ENCODE measurements around the gene MKNK2. TPM values are rescaled to one million over a fixed set of nuclear protein-coding genes. Genes with fewer than 3 reads are reported as not detected.

The MKNK2 gene
- total RNA-seq, 1 donor from 2014 or later = 314 TPM

- ATAC-seq (no peak), DNase-seq (no peak)
- Histone ChIP-seq H3K4me3 (peak overlapping the region; percentile 64), H3K27ac (peak overlapping the region; percentile 99), H3K27me3 (no peaks in the 10 kb centered on the region), H3K9me3 (no peaks in the 10 kb centered on the region), H3K4me1 (peaks cover 47% of the 10 kb centered on the region), H3K36me3 (no peaks in the 10 kb centered on the region)
- intact Hi-C loops (cut with DNase I) = no loop called here
- TF ChIP-seq, protein P1, sequence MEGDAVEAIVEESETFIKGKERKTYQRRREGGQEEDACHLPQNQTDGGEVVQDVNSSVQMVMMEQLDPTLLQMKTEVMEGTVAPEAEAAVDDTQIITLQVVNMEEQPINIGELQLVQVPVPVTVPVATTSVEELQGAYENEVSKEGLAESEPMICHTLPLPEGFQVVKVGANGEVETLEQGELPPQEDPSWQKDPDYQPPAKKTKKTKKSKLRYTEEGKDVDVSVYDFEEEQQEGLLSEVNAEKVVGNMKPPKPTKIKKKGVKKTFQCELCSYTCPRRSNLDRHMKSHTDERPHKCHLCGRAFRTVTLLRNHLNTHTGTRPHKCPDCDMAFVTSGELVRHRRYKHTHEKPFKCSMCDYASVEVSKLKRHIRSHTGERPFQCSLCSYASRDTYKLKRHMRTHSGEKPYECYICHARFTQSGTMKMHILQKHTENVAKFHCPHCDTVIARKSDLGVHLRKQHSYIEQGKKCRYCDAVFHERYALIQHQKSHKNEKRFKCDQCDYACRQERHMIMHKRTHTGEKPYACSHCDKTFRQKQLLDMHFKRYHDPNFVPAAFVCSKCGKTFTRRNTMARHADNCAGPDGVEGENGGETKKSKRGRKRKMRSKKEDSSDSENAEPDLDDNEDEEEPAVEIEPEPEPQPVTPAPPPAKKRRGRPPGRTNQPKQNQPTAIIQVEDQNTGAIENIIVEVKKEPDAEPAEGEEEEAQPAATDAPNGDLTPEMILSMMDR (IDR thresholded peaks at IDR 0.05) = no peak
Measured at GRCh38 chr19:2062389-2062729, 11.3 kb upstream of the MKNK2 start.

- Histone ChIP-seq H3K4me3 (peak overlapping the region; percentile 64), H3K4me1 (peaks cover 53% of the 10 kb centered on the region), H3K36me3 (no peaks in the 10 kb centered on the region), H3K27ac (peak overlapping the region; percentile 99), H3K9me3 (no peaks in the 10 kb centered on the region), H3K27me3 (no peaks in the 10 kb centered on the region)
- TF ChIP-seq, protein P1 (IDR thresholded peaks at IDR 0.05) = no peak
- DNase-seq = peak; percentile 99
- intact Hi-C loops (cut with DNase I) = no loop called here
- peak; percentile 88 for ATAC-seq
Measured at GRCh38 chr19:2061495-2062388, 10.7 kb upstream of the MKNK2 start.

DNA sequence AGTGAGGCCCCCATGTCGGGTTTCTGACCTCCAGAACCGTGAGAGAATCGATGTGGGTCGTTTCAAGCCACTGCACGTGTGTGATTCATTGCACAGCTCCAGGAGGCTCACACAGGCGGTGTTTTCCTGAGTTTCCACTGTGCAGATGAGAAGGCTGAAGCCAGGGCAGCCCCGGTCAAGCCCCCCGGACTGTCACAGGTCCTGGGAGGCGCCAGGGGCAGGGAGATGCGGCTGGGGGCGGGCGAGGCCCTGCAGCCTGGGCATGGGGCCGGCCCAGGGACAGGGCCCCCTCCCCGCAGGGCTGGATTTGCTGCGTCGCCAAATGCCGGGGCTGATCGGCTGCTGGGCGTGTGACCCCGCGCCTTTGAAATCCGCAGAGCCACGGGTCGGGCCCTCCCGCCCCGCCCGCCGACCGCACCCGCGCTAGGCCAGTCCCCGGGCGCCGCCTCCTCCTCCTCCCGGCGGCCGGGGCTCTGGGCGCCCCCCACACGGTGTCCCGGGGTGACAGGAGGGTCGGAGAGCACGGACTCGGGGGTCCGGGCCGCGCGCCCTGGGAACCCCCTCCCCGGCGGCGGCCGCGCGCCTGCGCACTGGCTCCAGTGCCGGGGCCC, 9.9 kb upstream of the MKNK2 start:
- Histone ChIP-seq H3K4me1 (peaks cover 58% of the 10 kb centered on the region), H3K27me3 (no peaks in the 10 kb centered on the region), H3K9me3 (no peaks in the 10 kb centered on the region), H3K36me3 (no peaks in the 10 kb centered on the region), H3K27ac (peak overlapping the region; percentile 99), H3K4me3 (peak overlapping the region; percentile 64)
- ATAC-seq (peak; percentile 53), DNase-seq (peak; percentile 89)
- intact Hi-C loops (cut with DNase I) = no loop called here
- TF ChIP-seq, protein P1 (IDR thresholded peaks at IDR 0.05) = no peak

DNA sequence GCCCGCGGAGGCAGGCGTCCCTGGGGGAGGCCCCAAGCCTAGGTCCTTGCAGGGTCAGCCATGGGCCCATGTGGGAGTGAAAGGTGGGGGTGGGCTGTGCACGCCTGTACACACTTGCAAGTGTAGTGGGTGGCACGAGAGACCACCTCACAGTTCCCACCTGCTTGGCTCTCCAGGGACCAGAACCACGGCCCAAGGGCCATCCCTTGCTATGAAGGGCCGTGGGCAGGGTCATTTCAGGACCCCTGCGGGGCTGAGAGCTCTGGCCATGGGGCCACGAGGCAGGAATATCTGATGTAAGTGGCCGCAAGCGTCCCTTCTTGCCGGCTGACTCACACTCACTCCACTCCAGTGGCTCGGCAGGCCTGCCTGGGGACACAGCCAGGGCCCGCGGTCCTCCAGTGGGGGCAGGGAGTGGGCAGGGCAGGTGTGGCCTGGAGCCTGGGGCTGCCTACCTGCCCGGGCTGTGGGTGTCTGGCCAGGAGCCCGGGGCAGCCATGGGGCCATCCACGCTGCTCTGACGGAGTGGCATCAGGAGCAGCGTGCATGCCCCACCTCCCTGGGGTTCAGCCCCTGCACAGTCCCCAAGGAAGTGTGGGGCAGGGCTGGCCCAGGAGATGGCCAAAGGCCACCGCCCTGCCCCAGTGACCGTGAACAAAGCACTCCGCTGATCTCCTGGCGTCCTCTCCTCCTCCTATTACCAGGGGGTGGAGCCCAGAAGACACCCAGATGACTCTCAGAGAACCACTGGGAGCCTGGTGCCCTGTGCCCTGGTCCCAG, 8.6 kb upstream of the MKNK2 start:
- peaks cover 70% of the 10 kb centered on the region for H3K4me1 ChIP-seq
- DNase-seq (peak; percentile 95), ATAC-seq (peak; percentile 73)
- no peaks in the 10 kb centered on the region for H3K9me3 ChIP-seq
- H3K36me3 ChIP-seq = no peaks in the 10 kb centered on the region
- H3K27me3 ChIP-seq = no peaks in the 10 kb centered on the region
- TF ChIP-seq, protein P1 (IDR thresholded peaks at IDR 0.05) = no peak
- intact Hi-C loops (cut with DNase I) = no loop called here
- peak overlapping the region; percentile 64 for H3K4me3 ChIP-seq
- peak overlapping the region; percentile 99 for H3K27ac ChIP-seq

DNA sequence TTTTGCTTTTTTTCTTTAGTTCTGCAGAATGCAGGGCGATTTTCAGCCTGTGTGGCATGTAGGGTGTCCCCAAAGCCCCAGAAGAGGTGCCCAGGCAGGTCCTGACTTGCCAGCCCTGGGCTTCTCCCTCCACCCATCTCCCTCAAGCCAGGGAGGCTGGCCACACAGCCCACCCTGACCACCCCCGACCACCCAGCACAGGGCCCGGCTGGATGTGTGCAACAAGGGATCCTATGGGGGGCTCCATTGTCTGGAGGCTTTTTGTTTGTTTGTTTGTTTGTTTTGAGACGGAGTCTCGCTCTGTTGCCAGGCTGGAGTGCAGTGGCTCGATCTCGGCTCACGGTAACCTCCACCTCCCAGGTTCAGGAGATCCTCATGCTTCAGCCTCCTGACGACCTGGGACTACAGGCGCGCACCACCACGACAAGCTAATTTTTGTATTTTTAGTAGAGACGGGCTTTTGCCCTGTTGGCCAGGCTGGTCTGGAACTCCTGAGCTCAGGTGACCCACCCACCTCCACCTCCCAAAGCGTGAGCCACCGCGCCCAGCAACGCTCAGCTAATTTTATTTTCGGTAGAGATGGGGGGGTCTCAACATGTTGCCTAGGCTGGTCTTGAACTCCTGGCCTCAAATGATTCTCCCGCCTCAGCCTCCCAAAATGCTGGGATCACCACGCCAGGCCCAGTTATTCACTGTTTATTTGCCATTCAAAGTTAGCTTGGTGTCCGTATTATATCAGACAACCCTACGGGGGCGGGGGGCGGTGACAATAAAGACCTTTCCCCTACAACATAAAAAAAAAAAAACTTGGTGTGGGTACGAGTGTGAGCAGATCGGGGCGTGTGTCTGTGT, 7.8 kb upstream of the MKNK2 start:
- no peak for DNase-seq
- H3K4me1 ChIP-seq = peaks cover 71% of the 10 kb centered on the region
- no peak for ATAC-seq
- TF ChIP-seq, protein P1 (IDR thresholded peaks at IDR 0.05) = no peak
- intact Hi-C loops (cut with DNase I) = no loop called here
- H3K27me3 ChIP-seq = no peaks in the 10 kb centered on the region
- no peaks in the 10 kb centered on the region for H3K9me3 ChIP-seq
- no peak overlapping the region for H3K4me3 ChIP-seq
- no peaks in the 10 kb centered on the region for H3K36me3 ChIP-seq
- H3K27ac ChIP-seq = peak overlapping the region; percentile 99
